Erythroblast (primary cell): Measurements from ENCODE around the gene DMPK.

Experiments used
- DNase-seq, 2 experiments: peaks; one replicate each; lab custom pipeline; 2025; lab: John Stamatoyannopoulos, UW
- GATA1 ChIP-seq: IDR thresholded peaks from 2 replicates; pipeline ENCODE4 v1.6.1; 2011; ENCODE audit warnings: low read depth, mild to moderate bottlenecking, control low read depth, low read length, moderate library complexity
- POLR2A ChIP-seq: IDR thresholded peaks from 2 replicates; pipeline ENCODE4 v1.6.1; 2011; ENCODE audit warnings: mild to moderate bottlenecking, low read length

DMPK gene

GRCh38 chr19:45820413-45821102 is 38.3 kb upstream of the DMPK start:
- no peak for DNase-seq

GRCh38 chr19:45819769-45820168 is 37.5 kb upstream of the DMPK start:
- TF ChIP-seq POLR2A (no peak), GATA1 (no peak)
- no peak for DNase-seq

More at GRCh38 chr19:45820413-45821102, 38.3 kb upstream of the DMPK start:
- TF ChIP-seq POLR2A (no peak), GATA1 (no peak)

GRCh38 chr19:45817725-45818301 is 35.5 kb upstream of the DMPK start:
- TF ChIP-seq POLR2A (no peak), GATA1 (no peak)
- no peak for DNase-seq

- no peak for TF ChIP-seq GATA1
- no peak for TF ChIP-seq POLR2A
- DNase-seq = peak; percentile 95 to 97
Measured at GRCh38 chr19:45817010-45817724, 34.9 kb upstream of the DMPK start.

GRCh38 chr19:45816236-45817009 is 34.1 kb upstream of the DMPK start:
- TF ChIP-seq POLR2A (no peak), GATA1 (no peak)
- DNase-seq = no peak

GRCh38 chr19:45815481-45816216 is 33.4 kb upstream of the DMPK start:
- no peak for TF ChIP-seq POLR2A
- TF ChIP-seq GATA1 = no peak
- no peak for DNase-seq

GRCh38 chr19:45814851-45815480 is 32.7 kb upstream of the DMPK start, which contains the start of gene RSPH6A:
Gene RSPH6A, minus strand, starts transcription at chr19:45815308. Its CDS starts 132 bp downstream, at chr19:45815176.
- DNase-seq = no peak
- TF ChIP-seq POLR2A (no peak), GATA1 (no peak)

- TF ChIP-seq GATA1 = no peak
- TF ChIP-seq POLR2A = no peak
- no peak for DNase-seq
Measured at GRCh38 chr19:45814166-45814780, 32.0 kb upstream of the DMPK start.

GRCh38 chr19:45812297-45812696 is 30.0 kb upstream of the DMPK start:
- TF ChIP-seq POLR2A (no peak), GATA1 (no peak)
- DNase-seq = no peak

GRCh38 chr19:45809643-45810159 is 27.4 kb upstream of the DMPK start:
- TF ChIP-seq GATA1 = no peak
- TF ChIP-seq POLR2A = no peak
- peak; percentile 40 to 64 for DNase-seq

- DNase-seq = no peak
- no peak for TF ChIP-seq GATA1
- no peak for TF ChIP-seq POLR2A
Measured at GRCh38 chr19:45805719-45806118, 23.4 kb upstream of the DMPK start.

- DNase-seq = no peak
- TF ChIP-seq POLR2A (no peak), GATA1 (no peak)
Measured at GRCh38 chr19:45804959-45805230, 22.6 kb upstream of the DMPK start.
